Keratinocyte (primary cell): ENCODE data around the gene TPPP2. TPM values are rescaled to one million over a fixed set of nuclear protein-coding genes. Genes with fewer than 3 reads are reported as not detected.

Source experiments
- DNase-seq: peaks from one replicate; pipeline ENCODE4 v3.0.0-alpha.2; 2011; ENCODE audit warnings: low read depth, missing footprints, low spot score
- FAIRE-seq: peaks from 2 replicates; lab custom pipeline; 2011; peaks lifted over from hg19 to GRCh38; lab: Jason Lieb, UNC
- H2AFZ ChIP-seq: 2 replicates; pipeline ENCODE4 v1.6.0; 2012; ENCODE audit warnings: low read length, control low read depth, inconsistent platforms; ENCODE audit not compliant: control insufficient read depth
- H3K27ac ChIP-seq: 2 replicates; pipeline ENCODE4 v1.5.1; 2011; ENCODE audit warnings: low read length; ENCODE audit not compliant: control insufficient read depth, insufficient read depth
- H3K27me3 ChIP-seq: 3 replicates; pipeline ENCODE4 v1.6.0; 2011; ENCODE audit warnings: low read length; ENCODE audit not compliant: control insufficient read depth, insufficient read depth; ENCODE audit errors: extremely low read depth
- H3K36me3 ChIP-seq, 2 experiments: 2 replicates in 1 of 2; 3 replicates in 1 of 2; pipeline ENCODE4 v1.5.1; 2011; ENCODE audit warnings: low read length in 2 of 2, mild to moderate bottlenecking in 1 of 2; ENCODE audit not compliant: control insufficient read depth in 2 of 2, insufficient read depth in 2 of 2; ENCODE audit errors: extremely low read depth in 1 of 2
- H3K4me1 ChIP-seq: 3 replicates; pipeline ENCODE4 v1.5.1; 2011; ENCODE audit warnings: low read length; ENCODE audit not compliant: control insufficient read depth, insufficient read depth; ENCODE audit errors: extremely low read depth
- H3K4me2 ChIP-seq: 3 replicates; pipeline ENCODE4 v1.6.0; 2011; ENCODE audit warnings: low read depth, low read length; ENCODE audit not compliant: control insufficient read depth, insufficient read depth; ENCODE audit errors: extremely low read depth
- H3K4me3 ChIP-seq, 3 experiments: fragments of 200-600 bp in 1 of 3; sonication (generic) in 1 of 3; 2 replicates in 2 of 3; 3 replicates in 1 of 3; pipeline ENCODE4 v1.5.1; 2011 to 2016; ENCODE audit warnings: low read length in 3 of 3, mild to moderate bottlenecking in 3 of 3, control low read depth in 2 of 3, inconsistent platforms in 1 of 3, low read depth in 1 of 3, mixed read lengths in 1 of 3, mixed run types in 1 of 3, moderate library complexity in 1 of 3; ENCODE audit not compliant: control insufficient read depth in 2 of 3, insufficient read depth in 2 of 3; ENCODE audit errors: extremely low read depth in 1 of 3
- H3K79me2 ChIP-seq: 2 replicates; pipeline ENCODE4 v1.6.0; 2012; ENCODE audit warnings: low read length; ENCODE audit not compliant: control insufficient read depth, insufficient read depth
- H3K9ac ChIP-seq: 3 replicates; pipeline ENCODE4 v1.6.0; 2011; ENCODE audit warnings: low read length; ENCODE audit not compliant: control insufficient read depth, insufficient read depth; ENCODE audit errors: extremely low read depth
- H3K9me1 ChIP-seq: 3 replicates; pipeline ENCODE4 v1.6.0; 2011; ENCODE audit warnings: low read length; ENCODE audit not compliant: control insufficient read depth, insufficient read depth; ENCODE audit errors: extremely low read depth
- H3K9me3 ChIP-seq: 2 replicates; pipeline ENCODE4 v1.5.1; 2012; ENCODE audit warnings: low read depth, low read length; ENCODE audit not compliant: control insufficient read depth
- H4K20me1 ChIP-seq: 3 replicates; pipeline ENCODE4 v1.6.0; 2011; ENCODE audit warnings: low read length; ENCODE audit not compliant: control insufficient read depth, insufficient read depth; ENCODE audit errors: extremely low read depth
- CTCF ChIP-seq, 3 experiments: IDR thresholded peaks in 1 of 3; conservative IDR thresholded peaks in 1 of 3; optimal IDR thresholded peaks in 1 of 3; 2 replicates in 2 of 3; 3 replicates in 1 of 3; pipeline versions ENCODE3 to v1.5.1; 2011; ENCODE audit warnings: low read length in 3 of 3, mild to moderate bottlenecking in 3 of 3, moderate library complexity in 2 of 3, control low read depth in 1 of 3, inconsistent platforms in 1 of 3; ENCODE audit not compliant: insufficient read depth in 2 of 3; ENCODE audit errors: extremely low read depth in 1 of 3
- EZH2 ChIP-seq: IDR thresholded peaks from one replicate; pipeline ENCODE4 v1.6.1; 2012; ENCODE audit warnings: inconsistent platforms, mild to moderate bottlenecking, low read length, moderate library complexity
- dilution Hi-C: fragments of 300-500 bp; cut with MboI; formaldehyde crosslinking; loops from one replicate; pipeline ENCODE4 v1.7.0; 2020; ENCODE audit warnings: low sequenced_read_pairs; ENCODE audit not compliant: extremely low pct_ligation_motif_present
- polyA minus RNA-seq, 3 experiments: library from RNA; depleted of rRNA, polyadenylated mRNA; stranded (reverse); fragments of >200 nt; gene quantifications; 1 replicate in 1 of 3; 2 replicates in 1 of 3; 3 replicates in 1 of 3; pipeline ENCODE4 v1.2.3, GENCODE V29; 2011
- polyA plus RNA-seq, 5 experiments: library from polyadenylated mRNA; depleted of rRNA in 3 of 5; stranded (reverse) in 3 of 5; stranded (forward) in 1 of 5; unstranded in 1 of 5; fragments of >200 nt; gene quantifications; 1 replicate in 1 of 5; 2 replicates in 3 of 5; 3 replicates in 1 of 5; pipeline versions ENCODE4 v1.2.1 to v1.2.3, GENCODE V29; 2011 to 2012; ENCODE audit warnings: missing spikeins in 2 of 5, low read depth in 1 of 5, low replicate concordance in 1 of 5

TPPP2 gene
- polyA plus RNA-seq (not detected in 3 replicates), polyA minus RNA-seq (not detected in 3 replicates)
- not detected for polyA plus RNA-seq (2011; ENCODE audit: low read depth)
- polyA plus RNA-seq (2011; cell fraction: cytosol; rRNA removed) = not detected in 2 replicates
- polyA plus RNA-seq (2011; cell fraction: nucleus; rRNA removed) = not detected in 2 replicates
- polyA plus RNA-seq (2012; ENCODE audit: low replicate concordance) = not detected in 2 replicates
- polyA minus RNA-seq (2011; cell fraction: cytosol; rRNA and poly(A)+ RNA removed) = not detected
- polyA minus RNA-seq (2011; cell fraction: nucleus; rRNA and poly(A)+ RNA removed) = not detected in 2 replicates

GRCh38 chr14:21029917-21030316 is at the start of gene TPPP2:
Gene TPPP2 (plus strand): TSS chr14:21030217. CDS start chr14:21030582, 365 bp downstream.
- dilution Hi-C loops = no loop called here
- FAIRE-seq (no peak), DNase-seq (no peak)
- Histone ChIP-seq H3K4me2 (no peak within 1 kb of the TSS), H3K36me3 (no peaks in the 10 kb centered on the region), H3K9me3 (no peaks in the 10 kb centered on the region), H3K27me3 (peaks cover 3% of the 10 kb centered on the region), H2AFZ (no peak within 1 kb of the TSS), H3K27ac (no peak within 1 kb of the TSS), H3K79me2 (no peaks in the 10 kb centered on the region), H4K20me1 (no peaks in the 10 kb centered on the region), H3K4me1 (no peaks in the 10 kb centered on the region), H3K9ac (no peak within 1 kb of the TSS), H3K9me1 (no peaks in the 10 kb centered on the region), H3K4me3 (no peak within 1 kb of the TSS)
- TF ChIP-seq EZH2 (no peak), CTCF (optimal IDR thresholded peaks at IDR 0.05 in 1 of 3, IDR thresholded peaks at IDR 0.05 in 1 of 3, conservative IDR thresholded peaks at IDR 0.05 in 1 of 3; ENCODE audit: extremely low read depth in 1 of 3, insufficient read depth in 2 of 3, low read length in 3 of 3) (no peak)

GRCh38 chr14:20980906-20981305 is 49.1 kb upstream of the TPPP2 start:
- Histone ChIP-seq H3K9ac (no peak overlapping the region), H3K9me1 (no peaks in the 10 kb centered on the region), H3K4me1 (no peaks in the 10 kb centered on the region), H3K27ac (no peak overlapping the region), H3K27me3 (no peaks in the 10 kb centered on the region), H3K79me2 (no peaks in the 10 kb centered on the region), H4K20me1 (no peaks in the 10 kb centered on the region), H3K4me2 (no peak overlapping the region), H3K4me3 (no peak overlapping the region), H3K36me3 (no peaks in the 10 kb centered on the region), H2AFZ (no peak overlapping the region), H3K9me3 (no peaks in the 10 kb centered on the region)
- FAIRE-seq (no peak), DNase-seq (no peak)
- dilution Hi-C loops = no loop called here
- TF ChIP-seq EZH2 (no peak), CTCF (optimal IDR thresholded peaks at IDR 0.05 in 1 of 3, IDR thresholded peaks at IDR 0.05 in 1 of 3, conservative IDR thresholded peaks at IDR 0.05 in 1 of 3; ENCODE audit: extremely low read depth in 1 of 3, insufficient read depth in 2 of 3, low read length in 3 of 3) (no peak)
